BE2C (cell line): ENCODE results near the gene UTP14A.

ENCODE experiments used
- DNase-seq: peaks from one replicate; pipeline ENCODE4 v3.0.0-alpha.2; 2020
- H3K27me3 ChIP-seq: fragments of 250-450 bp; sonication (Bioruptor Pico); 2 replicates; pipeline ENCODE4 v1.5.1; 2020; ENCODE audit warnings: mild to moderate bottlenecking
- H3K36me3 ChIP-seq: fragments of 250-450 bp; sonication (Bioruptor Pico); 2 replicates; pipeline ENCODE4 v1.5.1; 2020; ENCODE audit warnings: mild to moderate bottlenecking
- H3K4me1 ChIP-seq: fragments of 250-450 bp; sonication (Bioruptor Pico); 2 replicates; pipeline ENCODE4 v1.5.1; 2020
- H3K4me3 ChIP-seq: 2 replicates; pipeline ENCODE4 v1.5.1; 2011; ENCODE audit warnings: low read depth, low read length
- H3K9me3 ChIP-seq: fragments of 250-450 bp; sonication (Bioruptor Pico); 2 replicates; pipeline ENCODE4 v1.5.1; 2020
- TF ChIP-seq, protein P1 (sequence below): IDR thresholded peaks from 2 replicates; pipeline ENCODE4 v1.5.1; 2012; ENCODE audit warnings: mild to moderate bottlenecking, low read depth, low read length

The UTP14A gene

DNA sequence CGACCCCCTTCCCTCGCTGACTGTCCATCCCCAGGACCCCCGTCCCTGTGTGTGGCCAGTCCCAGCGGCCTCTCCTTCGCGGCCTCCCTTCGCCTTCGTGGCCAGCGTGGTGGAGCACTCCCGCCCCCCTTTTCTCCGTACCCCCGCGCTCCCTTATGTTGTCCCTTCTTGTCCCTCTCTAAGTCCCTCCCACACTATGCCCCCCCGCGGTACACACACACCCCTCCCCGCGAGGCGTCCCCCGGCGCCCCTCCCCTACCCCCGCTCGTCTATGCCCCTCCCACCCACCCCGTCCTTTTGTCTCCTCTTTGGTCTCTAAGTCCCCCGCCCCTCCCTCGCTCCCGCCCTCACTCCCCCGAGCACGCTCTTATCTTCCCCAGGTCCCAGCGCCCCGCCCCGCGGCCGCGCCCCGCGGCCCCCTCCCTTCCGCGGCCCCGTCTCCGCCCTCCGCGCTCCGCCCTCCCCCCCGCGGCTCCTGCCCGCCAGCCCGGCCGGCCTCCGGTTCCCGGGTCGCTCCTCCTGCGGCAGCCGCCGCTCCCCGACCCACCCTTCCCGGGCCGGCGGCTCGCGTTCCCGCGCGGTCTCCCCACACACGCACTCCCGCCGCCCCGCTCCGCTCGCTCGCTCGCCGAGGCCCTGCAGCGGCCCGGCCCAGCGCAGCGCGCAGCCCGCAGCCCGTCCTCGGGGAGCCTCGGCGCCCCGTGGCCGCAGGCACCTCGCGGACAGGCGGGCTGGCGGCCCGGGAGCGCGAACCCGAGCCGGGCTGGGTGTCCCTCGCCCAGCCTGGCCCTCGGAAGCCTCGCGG lies 26.3 kb downstream of the UTP14A start:
- no peaks in the 10 kb centered on the region for H3K27me3 ChIP-seq
- TF ChIP-seq, protein P1, sequence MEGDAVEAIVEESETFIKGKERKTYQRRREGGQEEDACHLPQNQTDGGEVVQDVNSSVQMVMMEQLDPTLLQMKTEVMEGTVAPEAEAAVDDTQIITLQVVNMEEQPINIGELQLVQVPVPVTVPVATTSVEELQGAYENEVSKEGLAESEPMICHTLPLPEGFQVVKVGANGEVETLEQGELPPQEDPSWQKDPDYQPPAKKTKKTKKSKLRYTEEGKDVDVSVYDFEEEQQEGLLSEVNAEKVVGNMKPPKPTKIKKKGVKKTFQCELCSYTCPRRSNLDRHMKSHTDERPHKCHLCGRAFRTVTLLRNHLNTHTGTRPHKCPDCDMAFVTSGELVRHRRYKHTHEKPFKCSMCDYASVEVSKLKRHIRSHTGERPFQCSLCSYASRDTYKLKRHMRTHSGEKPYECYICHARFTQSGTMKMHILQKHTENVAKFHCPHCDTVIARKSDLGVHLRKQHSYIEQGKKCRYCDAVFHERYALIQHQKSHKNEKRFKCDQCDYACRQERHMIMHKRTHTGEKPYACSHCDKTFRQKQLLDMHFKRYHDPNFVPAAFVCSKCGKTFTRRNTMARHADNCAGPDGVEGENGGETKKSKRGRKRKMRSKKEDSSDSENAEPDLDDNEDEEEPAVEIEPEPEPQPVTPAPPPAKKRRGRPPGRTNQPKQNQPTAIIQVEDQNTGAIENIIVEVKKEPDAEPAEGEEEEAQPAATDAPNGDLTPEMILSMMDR, result no peak
- peaks cover 11% of the 10 kb centered on the region for H3K36me3 ChIP-seq
- no peaks in the 10 kb centered on the region for H3K9me3 ChIP-seq
- peak overlapping the region; percentile 61 for H3K4me3 ChIP-seq
- peak; percentile 88 for DNase-seq
- no peaks in the 10 kb centered on the region for H3K4me1 ChIP-seq

DNA sequence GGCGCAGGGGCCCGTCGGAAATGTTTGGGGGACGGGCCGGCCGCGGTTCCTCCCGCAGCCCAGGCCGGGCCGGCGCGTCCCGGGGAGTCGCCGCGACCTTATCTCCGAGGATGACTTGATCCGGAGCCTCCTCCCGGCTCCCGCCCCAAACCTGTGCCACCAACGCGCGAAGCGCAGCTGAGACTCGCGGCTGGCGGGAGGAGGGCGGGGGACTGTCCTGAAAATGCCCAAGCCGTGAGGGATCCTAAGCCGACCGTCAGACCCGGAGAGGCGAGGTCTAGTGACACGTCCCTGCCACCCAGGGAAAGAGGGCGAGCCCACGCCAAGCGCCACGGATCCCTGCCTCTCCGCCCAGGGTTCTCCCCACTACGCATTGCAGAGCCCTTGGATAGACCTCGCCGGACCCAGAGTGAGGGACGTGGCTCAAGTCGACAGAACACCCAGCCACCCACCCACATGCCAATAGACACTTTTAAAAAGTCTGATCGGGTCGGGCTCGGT lies 26.9 kb downstream of the UTP14A start:
- Histone ChIP-seq H3K9me3 (no peaks in the 10 kb centered on the region), H3K27me3 (no peaks in the 10 kb centered on the region), H3K36me3 (peaks cover 5% of the 10 kb centered on the region; the same call in 1 of the 2 replicates), H3K4me3 (no peak overlapping the region; the same call in 1 of the 2 replicates), H3K4me1 (no peaks in the 10 kb centered on the region)
- TF ChIP-seq, protein P1, result no peak
- DNase-seq, result peak; percentile 21

DNA sequence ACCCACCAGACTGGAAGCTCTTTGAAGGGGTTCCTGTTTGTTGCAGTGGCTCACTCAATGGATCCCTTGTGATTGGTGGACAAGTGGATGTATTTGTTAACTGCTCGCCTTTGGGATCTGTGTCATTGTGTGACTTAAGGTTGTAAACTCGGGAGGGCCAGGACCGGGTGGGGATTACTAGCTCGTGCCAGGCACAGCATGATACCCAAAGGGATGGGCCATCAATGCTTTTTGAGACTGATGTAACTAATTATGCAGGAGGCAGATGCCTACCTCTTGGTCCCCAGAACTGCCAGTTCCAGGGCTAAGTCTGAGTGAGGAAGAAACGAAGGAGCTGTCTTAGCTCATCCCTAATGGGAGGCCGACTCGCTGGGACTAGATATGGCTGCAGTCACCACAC lies 27.7 kb downstream of the UTP14A start:
- Histone ChIP-seq H3K4me3 (no peak overlapping the region), H3K27me3 (no peaks in the 10 kb centered on the region), H3K9me3 (no peaks in the 10 kb centered on the region), H3K36me3 (peaks cover 5% of the 10 kb centered on the region; the same call in 1 of the 2 replicates), H3K4me1 (no peaks in the 10 kb centered on the region)
- no peak for DNase-seq
- TF ChIP-seq, protein P1, result no peak

DNA sequence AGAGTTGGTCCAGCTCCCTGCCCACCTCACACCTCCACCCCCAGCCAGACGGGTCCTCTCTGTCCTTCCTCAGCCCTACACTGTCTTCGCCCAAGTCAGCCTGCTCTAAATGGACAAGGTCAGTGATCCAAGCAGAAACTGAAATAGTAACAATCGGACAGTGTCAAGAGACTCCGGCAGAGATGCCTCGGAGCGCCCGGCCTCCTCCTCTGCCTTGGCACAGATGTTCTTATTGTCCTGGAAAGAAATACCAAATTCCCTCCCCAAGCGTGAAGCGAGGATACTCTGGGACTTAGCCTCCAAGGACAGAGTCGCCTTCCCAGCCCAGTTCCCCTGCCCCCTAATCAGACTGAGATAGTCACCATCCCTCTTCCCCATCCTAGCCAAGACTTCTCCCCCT lies 28.5 kb downstream of the UTP14A start:
- Histone ChIP-seq H3K9me3 (no peaks in the 10 kb centered on the region), H3K4me1 (no peaks in the 10 kb centered on the region), H3K27me3 (no peaks in the 10 kb centered on the region), H3K4me3 (no peak overlapping the region), H3K36me3 (peaks cover 2% of the 10 kb centered on the region; the same call in 1 of the 2 replicates)
- TF ChIP-seq, protein P1, result no peak
- DNase-seq, result no peak

DNA sequence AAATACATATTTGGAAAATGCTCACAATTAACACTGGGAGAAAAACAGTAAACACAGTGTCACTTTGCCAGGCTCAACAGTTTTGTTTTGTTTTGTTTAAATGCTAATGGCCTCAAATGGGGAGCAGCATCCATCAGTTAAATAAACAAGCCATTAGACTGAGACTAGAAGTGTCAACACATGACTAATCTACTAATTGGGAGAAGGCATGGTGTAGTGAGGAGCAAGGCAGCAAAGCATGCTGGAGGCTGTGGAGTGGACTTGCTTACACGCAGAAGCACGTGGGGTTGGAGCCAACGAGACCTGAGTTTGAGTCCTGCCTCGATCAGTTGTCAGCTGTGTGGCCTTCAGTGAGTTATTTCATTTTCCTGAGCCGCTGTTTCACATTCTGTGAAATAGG lies 29.0 kb downstream of the UTP14A start:
- no peaks in the 10 kb centered on the region for H3K9me3 ChIP-seq
- H3K27me3 ChIP-seq, result no peaks in the 10 kb centered on the region
- no peak overlapping the region for H3K4me3 ChIP-seq
- no peak for DNase-seq
- H3K36me3 ChIP-seq, result no peaks in the 10 kb centered on the region
- H3K4me1 ChIP-seq, result no peaks in the 10 kb centered on the region
- TF ChIP-seq, protein P1, result no peak

DNA sequence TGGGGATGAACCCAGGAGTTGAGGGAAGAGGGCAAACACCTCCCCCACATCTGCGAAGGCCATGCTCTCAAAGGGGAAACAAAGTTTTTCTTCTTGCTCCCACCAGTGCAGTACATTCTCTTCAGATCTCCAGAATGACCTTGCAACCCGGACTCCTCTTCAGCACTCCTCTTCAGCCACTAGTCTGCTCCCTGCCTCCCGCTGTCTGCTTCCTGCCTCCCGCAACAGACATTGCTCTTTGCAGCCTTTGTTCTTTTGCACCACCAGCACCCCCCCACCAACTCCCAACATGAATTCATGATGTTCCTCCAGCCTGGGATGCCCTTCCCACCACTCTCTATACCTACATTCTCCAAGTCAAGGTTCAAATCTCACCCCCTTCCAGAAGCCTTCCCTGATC lies 32.1 kb downstream of the UTP14A start:
- Histone ChIP-seq H3K27me3 (no peaks in the 10 kb centered on the region), H3K4me1 (no peaks in the 10 kb centered on the region), H3K4me3 (no peak overlapping the region), H3K9me3 (no peaks in the 10 kb centered on the region), H3K36me3 (no peaks in the 10 kb centered on the region)
- TF ChIP-seq, protein P1, result no peak
- no peak for DNase-seq
